ENCODE measurements around the gene PARP6. TPM values are rescaled to one million over a fixed set of nuclear protein-coding genes. Genes with fewer than 3 reads are reported as not detected.

PARP6 gene
- total and polyA plus RNA-seq, 7 donors: 46.1 to 83.2 (median 63.0) TPM

DNA sequence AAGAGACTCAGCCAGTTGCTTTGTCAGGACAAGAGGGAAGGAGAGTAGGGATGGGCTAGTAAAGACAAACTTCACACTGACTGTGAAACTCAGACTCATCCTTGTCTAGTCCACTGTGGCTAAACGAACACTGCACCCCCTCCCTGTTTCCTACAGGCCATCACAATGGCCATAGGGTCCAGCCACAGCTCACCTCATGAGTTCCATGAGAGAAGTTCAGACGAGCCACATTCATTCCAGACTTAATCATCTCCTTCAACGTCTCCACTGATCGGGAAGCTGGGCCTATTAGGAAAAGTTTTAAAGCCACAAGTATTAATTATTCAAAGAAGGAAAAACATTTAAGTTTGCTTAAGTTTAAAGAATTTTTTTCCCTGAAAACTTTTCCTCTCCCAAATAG lies 55.1 kb downstream of the PARP6 start:
- Histone ChIP-seq H3K27me3 (ENCODE audit: insufficient read depth in 3 of 3, low read length in 2 of 3) (no peaks in the 10 kb centered on the region), H3K36me3 (ENCODE audit: insufficient read depth in 1 of 2, low read depth in 1 of 2) (peaks cover 22 to 71% of the 10 kb centered on the region in 2 donors), H3K27ac (peak overlapping the region; percentile 99), H3K9me3 (no peaks in the 10 kb centered on the region), H3K4me1 (peaks cover 67% of the 10 kb centered on the region), H3K4me3 (no peak overlapping the region)
- ATAC-seq (no peak), DNase-seq (no peak)
- intact Hi-C loops (cut with DNase I): no loop called here
- TF ChIP-seq, protein P1, sequence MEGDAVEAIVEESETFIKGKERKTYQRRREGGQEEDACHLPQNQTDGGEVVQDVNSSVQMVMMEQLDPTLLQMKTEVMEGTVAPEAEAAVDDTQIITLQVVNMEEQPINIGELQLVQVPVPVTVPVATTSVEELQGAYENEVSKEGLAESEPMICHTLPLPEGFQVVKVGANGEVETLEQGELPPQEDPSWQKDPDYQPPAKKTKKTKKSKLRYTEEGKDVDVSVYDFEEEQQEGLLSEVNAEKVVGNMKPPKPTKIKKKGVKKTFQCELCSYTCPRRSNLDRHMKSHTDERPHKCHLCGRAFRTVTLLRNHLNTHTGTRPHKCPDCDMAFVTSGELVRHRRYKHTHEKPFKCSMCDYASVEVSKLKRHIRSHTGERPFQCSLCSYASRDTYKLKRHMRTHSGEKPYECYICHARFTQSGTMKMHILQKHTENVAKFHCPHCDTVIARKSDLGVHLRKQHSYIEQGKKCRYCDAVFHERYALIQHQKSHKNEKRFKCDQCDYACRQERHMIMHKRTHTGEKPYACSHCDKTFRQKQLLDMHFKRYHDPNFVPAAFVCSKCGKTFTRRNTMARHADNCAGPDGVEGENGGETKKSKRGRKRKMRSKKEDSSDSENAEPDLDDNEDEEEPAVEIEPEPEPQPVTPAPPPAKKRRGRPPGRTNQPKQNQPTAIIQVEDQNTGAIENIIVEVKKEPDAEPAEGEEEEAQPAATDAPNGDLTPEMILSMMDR (IDR thresholded peaks at IDR 0.05): no peak
- 51 to 81% (median 68%) methylated on average over 4 of the region's 4 CpGs for WGBS, 3 donors

DNA sequence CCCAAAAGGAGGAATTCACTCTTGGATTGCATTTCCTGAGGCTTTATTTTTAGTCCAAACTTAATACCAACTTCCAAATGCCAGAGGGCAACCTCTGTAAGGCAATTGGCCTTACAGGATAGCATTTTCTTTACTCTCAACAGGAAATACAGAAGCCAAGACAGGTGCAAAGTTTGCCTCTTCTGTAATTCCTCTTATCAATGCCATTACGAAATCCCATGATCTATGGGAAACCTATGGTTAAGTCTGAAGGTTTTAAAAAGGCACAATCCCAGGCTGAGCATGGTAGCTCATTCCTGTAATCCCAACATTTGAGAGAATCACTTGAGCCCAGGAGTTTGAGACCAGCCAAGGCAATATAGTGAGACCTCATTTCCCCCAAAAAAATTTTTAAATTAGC lies 56.3 kb downstream of the PARP6 start:
- Histone ChIP-seq H3K4me3 (no peak overlapping the region), H3K27ac (peak overlapping the region; percentile 99), H3K36me3 (ENCODE audit: insufficient read depth in 1 of 2, low read depth in 1 of 2) (peaks cover 26 to 82% of the 10 kb centered on the region in 2 donors), H3K27me3 (ENCODE audit: insufficient read depth in 3 of 3, low read length in 2 of 3) (no peaks in the 10 kb centered on the region), H3K9me3 (no peaks in the 10 kb centered on the region), H3K4me1 (peaks cover 56% of the 10 kb centered on the region)
- 38 to 88% (median 46%) methylated on average over 1 of the region's 1 CpG for WGBS, 3 donors
- intact Hi-C loops (cut with DNase I): no loop called here
- TF ChIP-seq, protein P1 (IDR thresholded peaks at IDR 0.05): no peak
- ATAC-seq: no peak
- no peak for DNase-seq

DNA sequence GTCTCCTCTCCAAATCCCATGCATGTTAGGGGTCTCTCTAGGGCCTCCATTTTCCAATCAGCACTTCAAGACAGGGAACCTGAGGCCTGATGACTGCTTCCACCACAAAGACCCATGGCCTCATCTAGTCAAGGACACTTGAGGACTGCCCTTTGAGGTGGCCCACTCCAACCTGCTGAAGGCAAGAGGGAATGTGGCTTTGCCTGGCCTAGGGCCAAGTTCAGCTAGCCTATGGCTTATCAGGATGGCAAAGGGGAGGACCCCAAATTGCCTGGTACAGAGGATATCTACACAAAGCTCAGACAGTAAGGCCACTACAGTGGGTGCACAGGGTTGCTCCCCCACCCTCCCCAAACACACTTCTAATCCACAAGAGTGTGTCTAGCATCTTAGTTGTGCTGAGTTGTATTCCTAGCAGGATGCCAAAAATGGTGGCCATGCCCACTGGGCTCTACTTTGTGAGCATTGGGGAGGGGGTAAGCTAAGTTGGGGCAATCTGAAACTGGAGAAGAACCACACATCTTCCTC lies 64.7 kb downstream of the PARP6 start:
- Histone ChIP-seq H3K27ac (no peak overlapping the region), H3K4me3 (no peak overlapping the region), H3K36me3 (ENCODE audit: insufficient read depth in 1 of 2, low read depth in 1 of 2) (peaks cover 29 to 100% of the 10 kb centered on the region in 2 donors), H3K4me1 (peaks cover 23% of the 10 kb centered on the region), H3K9me3 (no peaks in the 10 kb centered on the region), H3K27me3 (ENCODE audit: insufficient read depth in 3 of 3, low read length in 2 of 3) (no peaks in the 10 kb centered on the region)
- DNase-seq: no peak
- intact Hi-C loops (cut with DNase I): loop anchor here in 1 of 2 donors (10.0 kb wide), 1 partner anchor 267 kb away; the partner anchor contains the start of gene ARIH1
- no peak for ATAC-seq
- TF ChIP-seq, protein P1 (IDR thresholded peaks at IDR 0.05): no peak

DNA sequence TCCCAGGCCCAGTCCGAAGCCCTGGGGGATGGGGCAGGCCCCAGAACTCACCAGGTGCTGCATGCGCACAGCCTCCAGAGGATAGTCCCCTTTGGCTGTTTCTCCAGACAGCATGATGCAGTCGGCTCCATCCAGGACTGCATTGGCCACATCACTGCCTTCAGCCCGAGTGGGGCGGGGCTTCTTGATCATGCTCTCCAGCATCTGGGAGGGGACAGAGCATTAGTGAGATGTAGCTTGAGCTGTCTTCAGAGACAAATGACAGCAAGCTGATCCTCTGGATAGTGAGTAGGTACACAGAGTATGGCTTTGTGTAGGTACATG lies 65.7 kb downstream of the PARP6 start:
- no peaks in the 10 kb centered on the region for H3K9me3 ChIP-seq
- intact Hi-C loops (cut with DNase I): loop anchor here in 1 of 2 donors (10.0 kb wide), 1 partner anchor 268 kb away; the partner anchor contains the start of gene ARIH1
- no peak overlapping the region for H3K27ac ChIP-seq
- 75 to 78% (median 76%) methylated on average over 5 of the region's 5 CpGs for WGBS, 3 donors
- no peak for DNase-seq
- no peaks in the 10 kb centered on the region for H3K27me3 ChIP-seq (ENCODE audit: insufficient read depth in 3 of 3, low read length in 2 of 3)
- H3K4me1 ChIP-seq: peaks cover 33% of the 10 kb centered on the region
- H3K4me3 ChIP-seq: no peak overlapping the region
- ATAC-seq: no peak
- TF ChIP-seq, protein P1 (IDR thresholded peaks at IDR 0.05): no peak
- H3K36me3 ChIP-seq (ENCODE audit: insufficient read depth in 1 of 2, low read depth in 1 of 2): peaks cover 31 to 100% of the 10 kb centered on the region in 2 donors
